HEK293 (cell line): ENCODE measurements around the gene NCR3LG1.
A peak's percentile ranks its signal among the peaks of the same experiment; 100 is the strongest.

Source experiments
- CTCF ChIA-PET: fragments of 350-600 bp; formaldehyde crosslinking; extraction: SDS; loops from one replicate; lab custom pipeline; 2021; ENCODE audit warnings: antibody characterized with exemption; lab: Yijun Ruan, JAX
- POLR2A ChIA-PET: fragments of 300-600 bp; formaldehyde crosslinking; extraction: SDS; loops from one replicate; lab custom pipeline; 2020; ENCODE audit warnings: antibody characterized with exemption, inconsistent platforms; lab: Yijun Ruan, JAX
- H3K27ac ChIP-seq: fragments of 200-500 bp; sonication (Bioruptor generic); 2 replicates; pipeline ENCODE4 v1.5.1; 2014; ENCODE audit warnings: low read depth, low read length, control low read depth, inconsistent platforms; ENCODE audit errors: extremely low read depth
- H3K36me3 ChIP-seq, 2 experiments: fragments of 200-500 bp in 1 of 2; sonication (Bioruptor generic) in 1 of 2; 1 replicate in 1 of 2; 2 replicates in 1 of 2; pipeline ENCODE4 v1.5.1; 2014 to 2017; ENCODE audit warnings: inconsistent platforms in 2 of 2, low read length in 2 of 2; ENCODE audit not compliant: control insufficient read depth in 2 of 2, insufficient read depth in 1 of 2
- H3K4me1 ChIP-seq: fragments of 200-500 bp; sonication (Bioruptor generic); 2 replicates; pipeline ENCODE4 v1.5.1; 2014; ENCODE audit warnings: mild to moderate bottlenecking, low read length, inconsistent platforms; ENCODE audit not compliant: control insufficient read depth, insufficient read depth
- H3K4me3 ChIP-seq: 2 replicates; pipeline ENCODE4 v1.5.1; 2011; ENCODE audit warnings: low read depth, mild to moderate bottlenecking, control low read depth, low read length, moderate library complexity
- H3K9me3 ChIP-seq: fragments of 200-500 bp; sonication (Bioruptor generic); 2 replicates; pipeline ENCODE4 v1.5.1; 2014; ENCODE audit warnings: low read depth, low read length, inconsistent platforms; ENCODE audit not compliant: control insufficient read depth, insufficient read depth
- AEBP2 ChIP-seq: fragments of 450-650 bp; formaldehyde crosslinking; IDR thresholded peaks from 2 replicates; pipeline ENCODE4 v1.5.1; 2016; ENCODE audit warnings: missing biosample characterization, missing genetic modification characterization, borderline replicate concordance
- GLIS1 ChIP-seq: fragments of 450-650 bp; formaldehyde crosslinking; IDR thresholded peaks from 2 replicates; pipeline ENCODE4 v1.5.1; 2016; ENCODE audit warnings: missing biosample characterization, missing genetic modification characterization
- KLF16 ChIP-seq: fragments of 450-650 bp; formaldehyde crosslinking; IDR thresholded peaks from 2 replicates; pipeline ENCODE4 v1.5.1; 2017; ENCODE audit warnings: missing biosample characterization, missing genetic modification characterization
- KLF8 ChIP-seq: fragments of 450-650 bp; formaldehyde crosslinking; IDR thresholded peaks from 2 replicates; pipeline ENCODE4 v1.5.1; 2016; ENCODE audit warnings: missing biosample characterization, missing genetic modification characterization
- REPIN1 ChIP-seq: fragments of 450-650 bp; formaldehyde crosslinking; IDR thresholded peaks from 2 replicates; pipeline ENCODE4 v1.5.1; 2017; ENCODE audit warnings: missing biosample characterization, missing genetic modification characterization, low read depth
- SP3 ChIP-seq: fragments of 450-650 bp; formaldehyde crosslinking; IDR thresholded peaks from 2 replicates; pipeline ENCODE4 v1.5.1; 2016; ENCODE audit warnings: missing biosample characterization, missing genetic modification characterization
- SP7 ChIP-seq: fragments of 450-650 bp; formaldehyde crosslinking; IDR thresholded peaks from 2 replicates; pipeline ENCODE4 v1.5.1; 2016; ENCODE audit warnings: missing biosample characterization, missing genetic modification characterization
- TRIM28 ChIP-seq: IDR thresholded peaks from 2 replicates; pipeline ENCODE4 v1.6.1; 2011; ENCODE audit warnings: low read length, control low read depth, borderline replicate concordance
- ZNF10 ChIP-seq: fragments of 450-650 bp; formaldehyde crosslinking; IDR thresholded peaks from 2 replicates; pipeline ENCODE4 v1.5.1; 2017; ENCODE audit warnings: missing biosample characterization, missing genetic modification characterization
- ZNF16 ChIP-seq: fragments of 450-650 bp; formaldehyde crosslinking; IDR thresholded peaks from 2 replicates; pipeline ENCODE4 v1.5.1; 2016; ENCODE audit warnings: low read depth, missing biosample characterization, missing genetic modification characterization
- ZNF24 ChIP-seq: fragments of 450-650 bp; formaldehyde crosslinking; IDR thresholded peaks from 2 replicates; pipeline ENCODE4 v1.5.1; 2016; ENCODE audit warnings: missing biosample characterization, missing genetic modification characterization
- ZNF311 ChIP-seq: fragments of 450-650 bp; formaldehyde crosslinking; IDR thresholded peaks from 2 replicates; pipeline ENCODE4 v1.5.1; 2017; ENCODE audit warnings: missing biosample characterization, missing genetic modification characterization, borderline replicate concordance
- ZNF433 ChIP-seq: fragments of 450-650 bp; formaldehyde crosslinking; IDR thresholded peaks from 2 replicates; pipeline ENCODE4 v1.5.1; 2016; ENCODE audit warnings: missing biosample characterization, missing genetic modification characterization, low read depth
- ZNF473 ChIP-seq: fragments of 450-650 bp; formaldehyde crosslinking; IDR thresholded peaks from 2 replicates; pipeline ENCODE4 v1.5.1; 2017; ENCODE audit warnings: missing biosample characterization, missing genetic modification characterization
- ZNF514 ChIP-seq: fragments of 450-650 bp; formaldehyde crosslinking; IDR thresholded peaks from 2 replicates; pipeline ENCODE4 v1.5.1; 2016; ENCODE audit warnings: missing biosample characterization, missing genetic modification characterization
- ZNF548 ChIP-seq: fragments of 450-650 bp; formaldehyde crosslinking; IDR thresholded peaks from 2 replicates; pipeline ENCODE4 v1.5.1; 2016; ENCODE audit warnings: missing biosample characterization, missing genetic modification characterization
- ZNF555 ChIP-seq: fragments of 450-650 bp; formaldehyde crosslinking; conservative IDR thresholded peaks from 2 replicates; pipeline ENCODE4 v1.5.1; 2017; ENCODE audit warnings: missing biosample characterization, mild to moderate bottlenecking, missing genetic modification characterization, inconsistent platforms
- ZNF600 ChIP-seq: fragments of 450-650 bp; formaldehyde crosslinking; IDR thresholded peaks from 2 replicates; pipeline ENCODE4 v1.5.1; 2016; ENCODE audit warnings: missing biosample characterization, missing genetic modification characterization
- ZNF777 ChIP-seq: fragments of 450-650 bp; formaldehyde crosslinking; IDR thresholded peaks from 2 replicates; pipeline ENCODE4 v1.5.1; 2017; ENCODE audit warnings: missing biosample characterization, missing genetic modification characterization, borderline replicate concordance
- ZNF837 ChIP-seq: fragments of 450-650 bp; formaldehyde crosslinking; IDR thresholded peaks from 2 replicates; pipeline ENCODE4 v1.5.1; 2016; ENCODE audit warnings: missing biosample characterization, missing genetic modification characterization
- TF ChIP-seq, protein P1 (sequence below): fragments of 450-650 bp; formaldehyde crosslinking; IDR thresholded peaks from 2 replicates; pipeline ENCODE4 v1.5.1; 2016; ENCODE audit warnings: missing biosample characterization, missing genetic modification characterization
- TF ChIP-seq, protein P2 (sequence below): fragments of 450-650 bp; formaldehyde crosslinking; IDR thresholded peaks from 2 replicates; pipeline ENCODE4 v1.5.1; 2016; ENCODE audit warnings: missing biosample characterization, missing genetic modification characterization

Gene NCR3LG1

DNA sequence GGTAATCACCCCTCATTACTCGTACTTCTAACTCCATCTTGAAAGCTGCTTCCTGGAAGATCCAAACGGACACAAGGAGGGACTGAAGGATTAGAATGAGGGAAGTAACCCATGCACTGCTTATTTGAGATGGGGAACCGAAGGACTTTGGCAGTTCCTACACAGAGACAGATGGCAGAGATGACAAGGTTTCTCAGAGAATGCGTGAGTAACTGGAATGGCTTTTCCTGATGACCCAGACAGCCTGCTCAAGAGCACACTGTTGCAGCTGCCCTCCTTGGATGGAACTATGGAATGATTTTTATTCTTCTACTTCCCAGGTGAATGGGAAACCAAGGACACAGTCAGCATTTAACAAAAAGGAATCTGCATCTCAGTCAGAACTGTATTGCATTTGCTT is 29.6 kb downstream of the NCR3LG1 start:
- TF ChIP-seq ZNF16 (tag by site-specific recombination) (no peak), SP3 (tag by site-specific recombination) (no peak), ZNF600 (no peak), TRIM28 (no peak), ZNF777 (tag by site-specific recombination) (no peak), SP7 (tag by site-specific recombination) (no peak), ZNF473 (tag by site-specific recombination) (no peak), ZNF514 (tag by site-specific recombination) (no peak), ZNF555 (tag by site-specific recombination) (no peak), REPIN1 (tag by site-specific recombination) (no peak), AEBP2 (no peak)
- TF ChIP-seq, protein P1, sequence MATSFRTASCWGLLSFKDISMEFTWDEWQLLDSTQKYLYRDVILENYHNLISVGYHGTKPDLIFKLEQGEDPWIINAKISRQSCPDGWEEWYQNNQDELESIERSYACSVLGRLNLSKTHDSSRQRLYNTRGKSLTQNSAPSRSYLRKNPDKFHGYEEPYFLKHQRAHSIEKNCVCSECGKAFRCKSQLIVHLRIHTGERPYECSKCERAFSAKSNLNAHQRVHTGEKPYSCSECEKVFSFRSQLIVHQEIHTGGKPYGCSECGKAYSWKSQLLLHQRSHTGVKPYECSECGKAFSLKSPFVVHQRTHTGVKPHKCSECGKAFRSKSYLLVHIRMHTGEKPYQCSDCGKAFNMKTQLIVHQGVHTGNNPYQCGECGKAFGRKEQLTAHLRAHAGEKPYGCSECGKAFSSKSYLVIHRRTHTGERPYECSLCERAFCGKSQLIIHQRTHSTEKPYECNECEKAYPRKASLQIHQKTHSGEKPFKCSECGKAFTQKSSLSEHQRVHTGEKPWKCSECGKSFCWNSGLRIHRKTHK (tag by site-specific recombination): no peak

DNA sequence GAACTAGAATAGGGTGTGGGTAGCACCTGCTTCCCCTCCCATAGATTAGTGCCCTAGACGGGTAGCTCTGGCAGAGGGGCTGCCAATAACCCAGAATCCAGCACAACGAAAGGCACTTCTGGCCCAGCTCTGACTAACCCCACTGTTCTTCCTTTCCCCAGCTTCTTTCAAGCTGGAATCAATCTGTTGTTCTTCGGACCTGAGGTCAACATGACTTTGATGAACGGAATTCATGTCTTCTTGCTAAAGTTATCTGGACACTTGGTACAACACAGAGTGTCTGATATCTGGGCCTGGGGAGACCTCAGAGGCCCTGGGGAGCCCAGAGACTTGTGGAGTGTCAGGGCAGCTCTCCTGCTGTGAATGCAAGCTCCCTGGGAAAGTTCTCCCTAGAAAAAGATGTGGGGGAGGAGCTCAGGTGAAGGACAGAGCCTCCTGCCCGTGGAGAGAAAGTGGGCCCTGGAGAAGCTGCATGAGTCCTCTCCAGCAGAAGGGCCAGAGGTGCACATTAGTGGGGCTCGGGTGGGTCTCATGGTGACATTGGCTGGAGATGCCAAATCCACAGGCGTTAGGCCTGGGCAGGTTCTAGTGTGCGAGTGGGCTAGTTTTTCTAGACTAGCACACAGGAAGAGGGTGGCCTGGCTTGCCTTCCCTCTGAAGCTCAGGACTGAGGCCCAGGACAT is 30.6 kb downstream of the NCR3LG1 start:
- TF ChIP-seq KLF8 (tag by site-specific recombination) (no peak), ZNF10 (tag by site-specific recombination) (no peak), ZNF433 (tag by site-specific recombination) (no peak), ZNF837 (tag by site-specific recombination) (no peak), ZNF24 (tag by site-specific recombination) (no peak), GLIS1 (peak; percentile 9; the same call in 1 of the 2 replicates), KLF16 (no peak)
- TF ChIP-seq, all 188 proteins: peak for 1
- no peaks in the 10 kb centered on the region for H3K9me3 ChIP-seq
- ChIA-PET CTCF (interaction anchor here (0.5 to 12.3 kb wide), 10 partner anchors 7 to 536 kb away, joined by 3 to 318 read pairs (median 12); no protein-coding TSS in a partner anchor), POLR2A (no interaction called here)
- H3K4me3 ChIP-seq: no peak overlapping the region
- H3K4me1 ChIP-seq: no peaks in the 10 kb centered on the region
- H3K36me3 ChIP-seq: peaks cover 0 to 40% of the 10 kb centered on the region in 2 experiments; a peak in 2 of 3 replicates
- H3K27ac ChIP-seq: no peak overlapping the region

More for the DNA sequence above, 29.6 kb downstream of the NCR3LG1 start:
- peaks cover 0 to 46% of the 10 kb centered on the region in 2 experiments; a peak in 2 of 3 replicates for H3K36me3 ChIP-seq
- no peak overlapping the region for H3K4me3 ChIP-seq
- ChIA-PET POLR2A (no interaction called here), CTCF (interaction anchor here (0.6 to 12.3 kb wide), 6 partner anchors 10 to 148 kb away, joined by 3 to 318 read pairs (median 18); no protein-coding TSS in a partner anchor)
- no peak overlapping the region for H3K27ac ChIP-seq
- no peaks in the 10 kb centered on the region for H3K9me3 ChIP-seq
- no peaks in the 10 kb centered on the region for H3K4me1 ChIP-seq

GRCh38 chr11:17383461-17383860 is 31.9 kb downstream of the NCR3LG1 start:
- no peaks in the 10 kb centered on the region for H3K9me3 ChIP-seq
- no peak overlapping the region for H3K27ac ChIP-seq
- CTCF ChIA-PET: interaction anchor here (0.6 to 12.3 kb wide), 34 partner anchors 9 to 1434 kb away, joined by 3 to 318 read pairs (median 6); partner anchors contain the start of gene OTOG
- H3K4me3 ChIP-seq: no peak overlapping the region
- no peaks in the 10 kb centered on the region for H3K4me1 ChIP-seq
- H3K36me3 ChIP-seq: peaks cover 0 to 35% of the 10 kb centered on the region in 2 experiments; a peak in 2 of 3 replicates
- POLR2A ChIA-PET: interaction anchor here (1.0 kb wide), 1 partner anchor 144 kb away, joined by 6 read pairs; no protein-coding TSS in a partner anchor
- TF ChIP-seq, protein P2, sequence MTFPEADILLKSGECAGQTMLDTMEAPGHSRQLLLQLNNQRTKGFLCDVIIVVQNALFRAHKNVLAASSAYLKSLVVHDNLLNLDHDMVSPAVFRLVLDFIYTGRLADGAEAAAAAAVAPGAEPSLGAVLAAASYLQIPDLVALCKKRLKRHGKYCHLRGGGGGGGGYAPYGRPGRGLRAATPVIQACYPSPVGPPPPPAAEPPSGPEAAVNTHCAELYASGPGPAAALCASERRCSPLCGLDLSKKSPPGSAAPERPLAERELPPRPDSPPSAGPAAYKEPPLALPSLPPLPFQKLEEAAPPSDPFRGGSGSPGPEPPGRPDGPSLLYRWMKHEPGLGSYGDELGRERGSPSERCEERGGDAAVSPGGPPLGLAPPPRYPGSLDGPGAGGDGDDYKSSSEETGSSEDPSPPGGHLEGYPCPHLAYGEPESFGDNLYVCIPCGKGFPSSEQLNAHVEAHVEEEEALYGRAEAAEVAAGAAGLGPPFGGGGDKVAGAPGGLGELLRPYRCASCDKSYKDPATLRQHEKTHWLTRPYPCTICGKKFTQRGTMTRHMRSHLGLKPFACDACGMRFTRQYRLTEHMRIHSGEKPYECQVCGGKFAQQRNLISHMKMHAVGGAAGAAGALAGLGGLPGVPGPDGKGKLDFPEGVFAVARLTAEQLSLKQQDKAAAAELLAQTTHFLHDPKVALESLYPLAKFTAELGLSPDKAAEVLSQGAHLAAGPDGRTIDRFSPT (tag by site-specific recombination): no peak
- TF ChIP-seq ZNF311 (tag by site-specific recombination): no peak
- no peak for TF ChIP-seq AEBP2
- TF ChIP-seq ZNF548: no peak
